Measurements from ENCODE around the gene RAMP3.
"Not testable (repeated sequence)": the region's sequence is repeated elsewhere in the genome, so short reads cannot be mapped to it uniquely, and the experiment has no call there.

RAMP3 gene

GRCh38 chr7:45157286-45157652 lies 322 bp upstream of the RAMP3 start:
- DNase-seq (ENCODE audit: low spot score): no peak

GRCh38 chr7:45158471-45158870 lies 880 bp downstream of the RAMP3 start:
- no peak for DNase-seq (ENCODE audit: low spot score)

GRCh38 chr7:45159296-45159695 lies 1.7 kb downstream of the RAMP3 start:
- DNase-seq (ENCODE audit: low spot score): no peak

GRCh38 chr7:45160417-45160881 lies 2.9 kb downstream of the RAMP3 start:
- no peak for DNase-seq (ENCODE audit: low spot score)

GRCh38 chr7:45161138-45161537 lies 3.5 kb downstream of the RAMP3 start:
- no peak for DNase-seq (ENCODE audit: low spot score)

- no peak for DNase-seq (ENCODE audit: low spot score)
Observed at GRCh38 chr7:45161842-45162241, 4.3 kb downstream of the RAMP3 start.

- DNase-seq (ENCODE audit: low spot score): no peak
Observed at GRCh38 chr7:45162311-45162845, 4.8 kb downstream of the RAMP3 start.

- no peak for DNase-seq (ENCODE audit: low spot score)
Observed at GRCh38 chr7:45162943-45163691, 5.5 kb downstream of the RAMP3 start.

GRCh38 chr7:45163692-45164052 lies 6.1 kb downstream of the RAMP3 start:
- DNase-seq (ENCODE audit: low spot score): no peak

GRCh38 chr7:45164271-45164670 lies 6.7 kb downstream of the RAMP3 start:
- DNase-seq (ENCODE audit: low spot score): not testable (repeated sequence)

GRCh38 chr7:45165857-45166256 lies 8.3 kb downstream of the RAMP3 start:
- DNase-seq (ENCODE audit: low spot score): no peak

- DNase-seq (ENCODE audit: low spot score): no peak
Observed at GRCh38 chr7:45171946-45172345, 14.4 kb downstream of the RAMP3 start.

GRCh38 chr7:45173596-45174327 lies 16.2 kb downstream of the RAMP3 start:
- no peak for DNase-seq (ENCODE audit: low spot score)

- DNase-seq (ENCODE audit: low spot score): no peak
Observed at GRCh38 chr7:45174328-45174610, 16.7 kb downstream of the RAMP3 start.

- DNase-seq (ENCODE audit: low spot score): no peak
Observed at GRCh38 chr7:45174966-45175765, 17.6 kb downstream of the RAMP3 start.

GRCh38 chr7:45176091-45176490 lies 18.5 kb downstream of the RAMP3 start:
- DNase-seq (ENCODE audit: low spot score): no peak

- DNase-seq (ENCODE audit: low spot score): no peak
Observed at GRCh38 chr7:45176886-45177731, 19.5 kb downstream of the RAMP3 start.

GRCh38 chr7:45177801-45178200 lies 20.2 kb downstream of the RAMP3 start:
- no peak for DNase-seq (ENCODE audit: low spot score)

GRCh38 chr7:45178241-45179225 lies 20.9 kb downstream of the RAMP3 start:
- no peak for DNase-seq (ENCODE audit: low spot score)

GRCh38 chr7:45179666-45180065 lies 22.1 kb downstream of the RAMP3 start:
- no peak for DNase-seq (ENCODE audit: low spot score)
